Gastroesophageal sphincter (tissue), 2 donors: ENCODE results near the gene RAB23.

Experiments
- EP300 ChIP-seq: sonication (generic); formaldehyde crosslinking; IDR thresholded peaks from one replicate; pipeline ENCODE4 v1.6.1; 2017; ENCODE audit warnings: antibody characterized with exemption, mild to moderate bottlenecking
- POLR2AphosphoS5 ChIP-seq: sonication (generic); formaldehyde crosslinking; IDR thresholded peaks from one replicate; pipeline ENCODE4 v1.6.1; 2017; ENCODE audit warnings: antibody characterized with exemption

- TF ChIP-seq POLR2AphosphoS5 (no peak), EP300 (no peak)
Observed at GRCh38 chr6:57256541-57256940, 34.4 kb upstream of the RAB23 start.
